K562 (cell line): ENCODE data around the gene PCK2. TPM values are rescaled to one million over a fixed set of nuclear protein-coding genes. Genes with fewer than 3 reads are reported as not detected.
A peak's percentile ranks its signal among the peaks of the same experiment; 100 is the strongest.

ENCODE experiments used
- ATAC-seq: fragments of 200-7000 bp; cut with Tn5 transposase; 3 replicates; pipeline ENCODE4 v1.9.1; 2020; ENCODE audit warnings: moderate library complexity
- BruUV-seq: library from RNA; stranded (reverse); fragments of 400-500 nt; replicated peaks from 2 replicates; lab custom pipeline; 2021; lab: Mats Ljungman, UMichigan
- CTCF ChIA-PET: fragments of 300-600 bp; formaldehyde crosslinking; extraction: SDS; loops from one replicate; lab custom pipeline; 2021; ENCODE audit warnings: low intra/inter-chr PET ratio; lab: Yijun Ruan, JAX
- POLR2A ChIA-PET: fragments of 300-600, 350-650 bp; sonication (Branson Sonifier 250); formaldehyde crosslinking; extraction: SDS; loops from one replicate; lab custom pipeline; 2021; ENCODE audit warnings: antibody characterized with exemption, inconsistent platforms; lab: Yijun Ruan, JAX
- DNase-seq, 4 experiments: peaks; one replicate each; pipeline versions ENCODE4 v3.0.0 to v3.0.0-alpha.2; 2011 to 2018; ENCODE audit warnings: low spot score in 3 of 4, mixed read lengths in 3 of 4; ENCODE audit errors: extremely low read depth in 1 of 4
- FAIRE-seq: peaks from 2 replicates; lab custom pipeline; 2011; peaks lifted over from hg19 to GRCh38; lab: Jason Lieb, UNC
- H2AFZ ChIP-seq: 2 replicates; pipeline ENCODE4 v1.6.0; 2011; ENCODE audit warnings: low read depth, low read length, control low read depth, inconsistent platforms
- H3K27ac ChIP-seq: fragments of 200-600 bp; 3 replicates; pipeline ENCODE4 v1.8.0; 2011; ENCODE audit warnings: low read depth, mild to moderate bottlenecking, control low read depth, inconsistent platforms, low read length, moderate library complexity, mixed read lengths; ENCODE audit errors: extremely low read depth
- H3K27me3 ChIP-seq, 2 experiments: fragments of 300-600 bp in 1 of 2; 2 replicates in 1 of 2; 3 replicates in 1 of 2; pipeline versions ENCODE4 v1.6.0 to v1.8.0; 2011; ENCODE audit warnings: inconsistent platforms in 2 of 2, low read length in 2 of 2, mild to moderate bottlenecking in 1 of 2, mixed read lengths in 1 of 2, moderate library complexity in 1 of 2; ENCODE audit not compliant: control insufficient read depth in 2 of 2, insufficient read depth in 2 of 2
- H3K36me3 ChIP-seq: fragments of 300-600 bp; 3 replicates; pipeline ENCODE4 v1.8.0; 2011; ENCODE audit warnings: mild to moderate bottlenecking, low read length, inconsistent platforms; ENCODE audit not compliant: control insufficient read depth, insufficient read depth
- H3K4me1 ChIP-seq, 2 experiments: fragments of 200-600 bp in 1 of 2; replicated peaks in 1 of 2; 2 replicates in 1 of 2; 3 replicates in 1 of 2; pipeline versions ENCODE4 v1.5.1 to v1.8.0; 2011; ENCODE audit warnings: inconsistent platforms in 2 of 2, low read length in 2 of 2, mild to moderate bottlenecking in 1 of 2, mixed read lengths in 1 of 2, moderate library complexity in 1 of 2; ENCODE audit not compliant: control insufficient read depth in 2 of 2, insufficient read depth in 2 of 2
- H3K4me2 ChIP-seq: 2 replicates; pipeline ENCODE4 v1.6.1; 2011; ENCODE audit warnings: low read length, control low read depth, inconsistent platforms, mixed read lengths; ENCODE audit not compliant: insufficient read depth
- H3K4me3 ChIP-seq: fragments of 200-600 bp; sonication (generic), shearing (Covaris generic); 2 replicates; pipeline ENCODE4 v1.5.1; 2016; ENCODE audit warnings: control low read depth, inconsistent platforms
- H3K79me2 ChIP-seq: fragments of 200-600 bp; 3 replicates; pipeline ENCODE4 v1.8.0; 2011; ENCODE audit warnings: low read length, inconsistent platforms; ENCODE audit not compliant: control insufficient read depth, insufficient read depth
- H3K9ac ChIP-seq, 2 experiments: 2 replicates each; pipeline versions ENCODE4 v1.6.0 to v1.6.1; 2011; ENCODE audit warnings: low read depth in 2 of 2, low read length in 2 of 2, control low read depth in 1 of 2, inconsistent platforms in 1 of 2, mild to moderate bottlenecking in 1 of 2, mixed read lengths in 1 of 2; ENCODE audit not compliant: insufficient read depth in 1 of 2
- H3K9me1 ChIP-seq: one replicate; pipeline ENCODE4 v1.6.0; 2011; ENCODE audit warnings: inconsistent platforms, mild to moderate bottlenecking, low read length, moderate library complexity; ENCODE audit not compliant: control insufficient read depth, insufficient read depth
- H3K9me3 ChIP-seq: replicated peaks from 2 replicates; pipeline ENCODE4 v1.5.1; 2011; ENCODE audit warnings: low read depth, low read length, inconsistent platforms; ENCODE audit not compliant: control insufficient read depth, insufficient read depth
- H4K20me1 ChIP-seq: replicated peaks from 2 replicates; pipeline ENCODE4 v1.6.1; 2011; ENCODE audit warnings: low read length, inconsistent platforms, mixed read lengths; ENCODE audit not compliant: control insufficient read depth, insufficient read depth
- ARHGAP35 ChIP-seq: fragments of 450-650 bp; IDR thresholded peaks from 2 replicates; pipeline ENCODE4 v1.6.1; 2018; ENCODE audit not compliant: partially characterized antibody
- CHD4 ChIP-seq: fragments of 200-600 bp; sonication (generic); IDR thresholded peaks from 3 replicates; pipeline ENCODE4 v1.6.1; 2012; ENCODE audit warnings: low read depth, mild to moderate bottlenecking, mixed read lengths, low read length, inconsistent platforms; ENCODE audit not compliant: insufficient read depth, insufficient replicate concordance, poor library complexity, severe bottlenecking
- CXXC5 ChIP-seq: fragments of 250-450 bp; sonication (Bioruptor Pico); IDR thresholded peaks from 2 replicates; pipeline ENCODE4 v1.8.0; 2022; ENCODE audit warnings: inconsistent platforms, mild to moderate bottlenecking, moderate library complexity
- DNMT1 ChIP-seq: fragments of 450-650 bp; IDR thresholded peaks from 2 replicates; pipeline ENCODE4 v1.6.1; 2016; ENCODE audit warnings: antibody characterized with exemption, mild to moderate bottlenecking
- HSF4 ChIP-seq: fragments of 250-450 bp; sonication (Bioruptor Pico); IDR thresholded peaks from 2 replicates; pipeline ENCODE4 v2.1.2; 2022; ENCODE audit warnings: mild to moderate bottlenecking, moderate library complexity, borderline replicate concordance
- MEF2A ChIP-seq: IDR thresholded peaks from 2 replicates; pipeline ENCODE4 v1.6.1; 2011; ENCODE audit warnings: low read depth, mild to moderate bottlenecking, low read length, moderate library complexity; ENCODE audit not compliant: control insufficient read depth
- SIX5 ChIP-seq, 2 experiments: IDR thresholded peaks; 2 replicates each; pipeline ENCODE4 v1.6.1; 2011; ENCODE audit warnings: low read length in 2 of 2, borderline replicate concordance in 1 of 2, low read depth in 1 of 2, mild to moderate bottlenecking in 1 of 2, moderate library complexity in 1 of 2; ENCODE audit not compliant: insufficient read depth in 1 of 2
- SUPT5H ChIP-seq: fragments of 450-650 bp; IDR thresholded peaks from 2 replicates; pipeline ENCODE4 v1.6.1; 2016
- TGIF2 ChIP-seq: sonication (generic); formaldehyde crosslinking; IDR thresholded peaks from 2 replicates; pipeline ENCODE4 v1.8.1; 2022; ENCODE audit warnings: mild to moderate bottlenecking, missing genetic modification reagents, moderate library complexity
- ZNF212 ChIP-seq: fragments of 450-650 bp; formaldehyde crosslinking; IDR thresholded peaks from 2 replicates; pipeline ENCODE4 v1.4.0; 2020; ENCODE audit warnings: mild to moderate bottlenecking
- ZNF57 ChIP-seq: fragments of 450-650 bp; formaldehyde crosslinking; IDR thresholded peaks from 2 replicates; pipeline ENCODE4 v1.4.0; 2020; ENCODE audit warnings: mild to moderate bottlenecking, moderate library complexity
- WGBS: fragments of 100-300 bp; shearing (Covaris generic); methylation state at CpG from one replicate; pipeline ENCODE4 v1.1.6; 2016; ENCODE audit warnings: low coverage, mixed read lengths; ENCODE audit not compliant: insufficient coverage; ENCODE audit errors: missing lambda C conversion rate; 5-methylcytosine and 5-hydroxymethylcytosine counted together
- in situ Hi-C: fragments of 300-500 bp; cut with MboI; formaldehyde crosslinking; loops from 4 replicates; pipeline ENCODE4 v1.15.0; 2018; ENCODE audit warnings: inconsistent platforms, mixed read lengths
- intact Hi-C: fragments of 100-400 bp; cut with micrococcal nuclease; formaldehyde crosslinking; loops from 2 replicates; pipeline ENCODE4 v1.14.2; 2022
- polyA plus RNA-seq, 8 experiments: library from polyadenylated mRNA; depleted of rRNA in 4 of 8; stranded (reverse) in 5 of 8; unstranded in 3 of 8; fragments of >200 nt; fragmentation: Nextera tagmentation in 2 of 8; fragmentation: Illumina TruSeq in 1 of 8; extraction: Ambion mirVana in 2 of 8; extraction: Trizol in 1 of 8; gene quantifications; 2 replicates each; pipeline versions ENCODE4 v1.2.1 to v1.2.3, GENCODE V29; 2011 to 2014; ENCODE audit warnings: inconsistent platforms in 1 of 8, missing spikeins in 1 of 8
- total RNA-seq, 7 experiments: library from RNA; depleted of rRNA in 6 of 7; stranded (reverse); fragments of >200 nt in 6 of 7; fragmentation: Illumina TruSeq in 2 of 7; extraction: Trizol in 2 of 7; gene quantifications; 2 replicates each; pipeline versions ENCODE4 v1.2.1 to v1.2.3, GENCODE V29; 2011 to 2021; ENCODE audit warnings: low replicate concordance in 1 of 7
- TF ChIP-seq, protein P1 (sequence below): fragments of 250-450 bp; sonication (Bioruptor Pico); IDR thresholded peaks from 2 replicates; pipeline ENCODE4 v1.5.0; 2021; ENCODE audit warnings: mild to moderate bottlenecking, moderate library complexity

PCK2 gene
- total and polyA plus RNA-seq, 9 of the 15 experiments (the other 6 are each of a cell fraction or from before 2014, with no cell fraction given): 3.3 to 60.9 (median 30.4) TPM

DNA sequence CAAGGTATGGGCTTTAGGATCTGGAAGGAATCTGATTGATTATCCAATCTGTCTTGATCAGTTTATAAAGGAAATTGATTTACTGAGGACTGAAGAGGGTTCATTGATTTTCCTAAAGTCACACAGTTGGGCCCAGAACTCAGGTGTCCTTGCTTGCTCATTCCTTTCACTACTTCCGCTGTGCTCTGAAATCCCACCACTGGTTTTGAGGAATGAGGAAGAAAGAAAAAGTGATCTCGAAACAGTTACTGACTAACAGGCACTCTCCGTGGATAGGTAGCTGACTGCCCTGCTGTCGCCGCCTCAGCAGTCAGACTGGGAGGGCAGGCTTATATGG lies 36.2 kb downstream of the PCK2 start, which contains the start of gene FITM1:
Gene FITM1 (plus strand): TSS at position 280 of the 337 bp plus-strand sequence. CDS start 905 bp downstream, outside the sequence.
- H3K27me3 ChIP-seq: no peaks in the 10 kb centered on the region
- no peaks in the 10 kb centered on the region for H4K20me1 ChIP-seq
- no peaks in the 10 kb centered on the region for H3K9me1 ChIP-seq
- DNase-seq: no peak
- H3K27ac ChIP-seq: no peak within 1 kb of the TSS
- ATAC-seq: no peak
- 40% methylated on average over 3 of the region's 5 CpGs for WGBS
- ChIA-PET POLR2A (interaction anchor here (0.7 to 1.1 kb wide), 3 partner anchors 9 to 140 kb away, joined by 3 read pairs; no protein-coding TSS in a partner anchor), CTCF (no interaction called here)
- no peaks in the 10 kb centered on the region for H3K79me2 ChIP-seq
- intact Hi-C loops (no loop called here), in situ Hi-C loops (no loop called here)
- H3K36me3 ChIP-seq: no peaks in the 10 kb centered on the region
- H3K4me2 ChIP-seq: no peak within 1 kb of the TSS
- no peaks in the 10 kb centered on the region for H3K9me3 ChIP-seq
- no TSS peak for BruUV-seq
- FAIRE-seq: no peak
- H3K4me3 ChIP-seq: no peak within 1 kb of the TSS
- no peak within 1 kb of the TSS for H2AFZ ChIP-seq
- H3K4me1 ChIP-seq: peaks cover 2 to 12% of the 10 kb centered on the region in 2 experiments; a peak in 4 of 5 replicates
- peak within 1 kb of the TSS in 1 of 2 experiments; percentile 64; a peak in 2 of 4 replicates for H3K9ac ChIP-seq
- no peak for TF ChIP-seq SIX5 (IDR thresholded peaks at IDR 0.05; ENCODE audit: borderline replicate concordance in 1 of 2, insufficient read depth in 1 of 2, low read depth in 1 of 2, low read length in 2 of 2)
- TF ChIP-seq MEF2A: no peak
- no peak for TF ChIP-seq ZNF212
- TF ChIP-seq HSF4 (CRISPR knock-in tag): no peak
- no peak for TF ChIP-seq ZNF57 (CRISPR knock-in tag)
- no peak for TF ChIP-seq DNMT1
- TF ChIP-seq TGIF2 (CRISPR knock-in tag): no peak
- TF ChIP-seq CHD4: no peak
- no peak for TF ChIP-seq ARHGAP35
- TF ChIP-seq CXXC5 (CRISPR knock-in tag): no peak
- no peak for TF ChIP-seq SUPT5H
- TF ChIP-seq, protein P1, sequence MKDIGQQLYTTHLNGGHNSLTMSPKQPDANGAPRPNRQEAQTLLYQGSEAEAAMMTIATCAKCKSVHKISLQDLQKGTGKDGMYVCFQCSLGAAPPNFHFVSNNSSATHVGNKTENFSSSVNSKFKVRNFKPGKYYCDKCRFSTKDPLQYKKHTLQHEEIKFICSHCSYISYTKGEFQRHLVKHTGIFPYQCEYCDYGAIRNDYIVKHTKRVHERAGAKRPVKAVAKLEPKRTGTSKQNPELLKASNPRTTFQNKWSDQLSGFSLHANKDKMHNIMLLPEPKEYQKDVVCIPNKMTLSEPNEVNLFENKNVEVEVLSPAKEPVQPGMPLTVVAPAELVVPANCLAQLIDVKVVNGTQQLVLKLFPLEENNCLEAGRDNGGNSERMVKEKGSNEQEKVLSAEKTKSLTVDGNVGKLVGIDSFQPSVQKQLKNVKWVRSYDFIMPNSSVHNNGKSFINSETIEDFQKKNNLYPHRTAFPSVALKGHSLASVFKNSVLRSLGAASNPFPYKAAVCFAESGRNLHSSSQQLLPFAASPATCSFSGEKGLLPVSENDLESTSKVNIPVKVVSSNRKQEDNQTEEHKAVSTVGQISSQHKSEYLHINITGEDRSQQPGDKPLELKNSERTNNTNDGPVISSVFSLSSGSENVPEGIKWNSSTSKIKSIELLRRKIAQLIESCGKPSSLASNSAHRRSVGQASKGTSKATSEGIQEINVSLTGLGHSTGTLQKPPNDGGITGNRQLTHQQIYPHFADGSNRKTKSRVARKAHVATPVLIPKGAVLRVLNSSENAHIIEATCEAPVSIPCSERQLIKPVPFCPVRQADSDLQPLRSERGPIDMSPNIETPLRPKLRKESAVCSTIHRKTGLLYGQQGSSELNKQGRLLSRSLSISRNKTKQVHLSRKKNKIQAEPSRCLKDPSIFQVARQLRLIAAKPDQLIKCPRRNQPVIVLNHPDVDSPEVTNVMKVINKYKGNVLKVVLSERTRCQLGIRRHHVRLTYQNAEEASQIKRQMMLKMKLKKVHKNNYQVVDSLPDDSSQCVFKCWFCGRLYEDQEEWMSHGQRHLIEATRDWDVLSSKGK (CRISPR knock-in tag): no peak
